ENCODE measurements around the gene TBX3. TPM values are rescaled to one million over a fixed set of nuclear protein-coding genes. Genes with fewer than 3 reads are reported as not detected.
"Not testable (repeated sequence)": the region's sequence is repeated elsewhere in the genome, so short reads cannot be mapped to it uniquely, and the experiment has no call there.

Gene TBX3
- 33.8 TPM for polyA plus RNA-seq (ENCODE audit: insufficient read length)

DNA sequence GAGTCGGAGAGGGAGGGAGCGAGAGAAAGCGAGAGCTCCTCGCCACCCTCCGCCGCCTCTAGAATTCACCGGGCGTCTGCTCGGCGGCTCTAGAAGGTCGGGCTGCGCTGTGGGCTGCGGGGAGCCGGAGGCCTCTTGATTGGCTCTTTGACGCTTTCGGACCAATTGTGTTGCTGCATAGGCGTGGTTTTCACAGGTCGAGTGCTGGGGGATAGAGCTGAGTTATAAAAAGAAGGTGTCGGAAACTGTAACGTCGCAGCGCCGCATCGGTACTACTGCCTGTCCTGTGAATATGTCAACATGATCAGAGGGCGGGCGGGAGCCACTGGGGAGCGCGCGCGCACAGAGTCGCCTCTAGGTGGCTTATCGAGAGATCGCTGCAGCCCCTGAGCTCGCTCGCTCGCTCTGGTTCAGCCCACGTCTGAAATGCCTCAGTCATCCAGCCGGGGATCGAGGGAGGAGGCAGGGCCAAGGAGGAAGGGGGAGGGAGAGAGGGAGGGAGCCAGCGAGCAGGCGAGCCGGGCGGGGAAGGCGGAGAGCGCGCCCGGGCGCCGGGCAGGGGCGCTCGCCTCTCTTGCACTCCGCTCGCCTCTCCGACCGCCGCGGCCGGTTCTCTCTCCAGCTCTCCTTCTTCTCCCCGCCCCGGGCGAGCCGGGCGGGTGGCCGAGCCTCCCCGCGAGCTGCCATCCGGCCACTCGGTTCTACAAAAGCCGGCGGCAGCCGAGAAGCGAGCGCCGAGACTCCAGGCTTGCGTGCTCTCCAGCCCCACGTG lies at the start of gene TBX3:
TBX3 (minus strand) TSS at position 78 of the 772 bp plus-strand sequence. CDS start 975 bp downstream, outside the sequence.
- peak; percentile 96 for DNase-seq (ENCODE audit: low read depth)

DNA sequence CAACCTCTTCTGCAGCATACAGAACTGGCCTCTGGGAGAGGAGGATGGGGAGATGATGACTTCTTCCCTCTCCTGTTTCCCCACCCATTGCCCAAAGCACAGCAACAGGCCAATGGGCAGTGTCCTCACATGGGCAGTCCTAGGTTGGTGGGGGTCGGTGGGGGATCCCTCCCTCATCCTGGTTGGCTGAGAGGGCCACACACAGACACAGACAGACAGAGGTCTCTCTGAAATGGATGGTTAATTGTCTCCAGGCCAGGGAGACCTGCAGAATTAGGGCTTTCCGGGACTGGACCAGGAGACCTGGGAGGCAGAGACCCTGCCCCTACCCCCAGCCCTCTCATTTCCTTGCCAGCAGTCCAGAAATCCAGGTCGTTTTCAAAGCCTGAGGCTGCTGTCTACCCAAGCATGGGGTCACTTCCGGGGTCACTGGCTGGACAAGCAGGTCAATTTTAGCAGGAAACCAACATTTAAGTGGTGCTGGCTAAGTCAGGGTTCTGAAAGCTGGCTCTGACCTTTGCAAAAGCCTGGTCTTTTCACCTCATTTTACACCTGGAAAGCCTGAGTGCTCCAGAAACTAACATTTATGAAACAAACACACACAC lies 48.6 kb upstream of the TBX3 start:
- DNase-seq (ENCODE audit: low read depth): no peak

DNA sequence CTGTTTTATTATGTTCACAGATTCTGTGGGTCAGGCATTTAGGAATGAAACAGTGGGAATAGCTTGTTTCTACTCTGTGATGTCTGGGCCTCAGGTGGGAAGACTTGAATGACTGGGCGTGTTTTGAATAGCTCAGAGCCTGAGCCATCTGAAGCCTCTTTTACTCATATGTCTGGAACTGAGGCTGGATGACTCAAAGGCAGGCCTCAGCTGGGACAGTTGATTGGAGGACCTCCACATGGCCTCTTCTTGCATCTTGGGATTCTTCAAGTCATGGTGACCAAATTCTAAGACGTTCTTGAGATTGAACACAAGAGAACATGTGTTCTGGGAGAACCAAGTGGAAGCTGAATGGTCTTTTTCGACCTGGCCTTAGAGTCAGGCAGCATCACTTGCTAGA lies 45.8 kb upstream of the TBX3 start:
- no peak for DNase-seq (ENCODE audit: low read depth)

DNA sequence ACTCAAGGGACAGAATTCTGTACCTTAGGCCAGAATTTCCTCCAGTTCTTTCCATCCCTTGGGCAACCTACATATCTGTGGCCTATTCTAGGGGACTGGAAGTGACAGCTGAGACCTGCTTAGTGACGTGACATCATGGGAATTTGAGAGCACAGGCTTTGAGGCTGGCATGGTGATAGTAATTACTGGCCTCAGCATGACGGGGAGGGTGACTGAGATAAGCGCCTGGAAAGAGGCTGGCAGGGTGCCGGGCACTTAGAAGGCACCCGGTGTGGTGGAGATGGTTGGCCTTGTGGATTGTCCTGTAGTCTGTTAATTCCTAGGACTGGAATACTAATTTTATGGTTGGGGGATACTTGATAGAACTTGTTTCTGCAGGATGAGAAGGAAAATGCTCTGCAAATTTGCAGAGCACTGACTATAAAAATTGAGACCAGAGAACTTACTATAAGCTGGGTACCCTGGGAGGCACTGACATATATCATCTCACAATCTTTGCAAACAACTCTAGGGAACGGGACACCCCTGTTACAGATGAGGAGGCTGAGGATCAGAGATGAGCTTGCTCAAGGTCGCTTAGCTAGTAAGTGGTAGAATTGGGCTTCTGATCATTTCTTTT lies 42.2 kb upstream of the TBX3 start:
- DNase-seq (ENCODE audit: low read depth): no peak

DNA sequence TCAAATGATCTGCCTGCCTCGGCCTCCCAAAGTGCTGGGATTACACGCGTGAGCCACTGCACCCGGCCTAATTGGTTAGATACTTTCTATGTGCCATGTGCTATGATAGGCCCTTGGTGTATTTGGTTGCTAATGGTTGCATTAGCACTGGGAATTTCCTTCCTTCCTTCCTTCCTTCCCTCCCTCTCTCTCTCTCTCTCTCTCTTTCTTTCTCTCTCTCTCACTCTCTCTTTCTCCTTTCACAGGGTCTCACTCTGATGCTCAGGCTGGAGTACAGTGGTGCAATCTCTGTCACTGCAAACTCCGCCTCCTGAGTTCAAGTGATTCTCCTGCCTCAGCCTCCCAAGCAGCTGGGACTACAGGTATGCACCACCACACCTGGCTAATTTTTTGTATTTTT lies 38.2 kb upstream of the TBX3 start:
- DNase-seq (ENCODE audit: low read depth): not testable (repeated sequence)

DNA sequence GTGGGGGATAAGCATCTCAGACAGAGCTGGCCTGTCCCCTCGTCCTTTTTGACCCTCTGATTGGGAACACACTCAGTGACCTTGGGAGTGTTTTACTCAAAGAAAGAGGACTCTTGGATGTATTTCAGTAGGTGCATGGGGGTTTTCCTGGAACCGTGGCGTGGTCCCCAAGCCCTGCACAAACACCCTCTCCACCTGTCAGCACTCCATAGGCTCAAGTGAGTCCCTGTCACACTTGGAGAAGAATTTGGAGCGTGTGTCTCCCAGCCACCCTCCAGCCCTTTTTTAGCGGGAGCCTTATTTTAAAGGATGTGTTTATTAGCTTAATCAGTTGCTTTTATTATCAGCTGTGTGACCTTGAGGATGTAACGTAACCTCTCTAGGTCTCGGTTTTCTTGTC lies 37.3 kb upstream of the TBX3 start:
- DNase-seq (ENCODE audit: low read depth): no peak

DNA sequence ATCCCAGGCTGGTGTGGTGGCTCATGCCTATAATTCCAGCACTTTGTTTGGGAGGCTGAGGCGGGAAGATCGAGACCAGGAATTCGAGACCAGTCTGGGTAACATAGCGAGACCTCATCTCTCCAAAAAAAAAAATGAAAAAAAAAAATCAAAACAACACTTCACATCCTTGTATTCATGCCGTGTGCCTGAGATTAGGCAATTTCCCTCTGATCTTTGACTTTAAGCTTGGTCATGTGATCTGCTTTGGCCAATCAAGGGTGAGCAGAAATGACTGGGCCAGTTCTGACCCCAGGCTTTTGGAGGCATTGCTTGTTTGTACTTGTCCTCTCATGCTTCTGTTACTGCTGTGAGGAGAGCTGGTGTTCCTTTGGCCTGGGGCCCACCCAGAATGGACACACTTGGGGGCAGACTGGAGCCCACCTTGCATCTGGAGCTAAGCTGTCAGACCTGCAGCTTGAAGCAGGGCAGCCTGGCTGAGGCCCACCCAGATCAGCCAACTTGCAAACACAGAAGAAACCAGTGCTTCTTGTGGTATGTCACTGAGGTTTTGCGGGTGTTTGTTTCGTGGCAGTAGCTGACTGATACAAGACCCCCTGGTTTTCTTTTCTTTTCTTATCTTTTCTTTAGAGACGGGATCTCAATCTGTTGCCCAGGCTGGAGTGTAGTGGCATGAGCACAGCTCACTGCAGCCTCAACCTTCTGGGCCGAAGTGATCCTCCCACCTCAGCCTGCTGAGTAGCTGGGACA lies 29.7 kb upstream of the TBX3 start:
- no peak for DNase-seq (ENCODE audit: low read depth)

DNA sequence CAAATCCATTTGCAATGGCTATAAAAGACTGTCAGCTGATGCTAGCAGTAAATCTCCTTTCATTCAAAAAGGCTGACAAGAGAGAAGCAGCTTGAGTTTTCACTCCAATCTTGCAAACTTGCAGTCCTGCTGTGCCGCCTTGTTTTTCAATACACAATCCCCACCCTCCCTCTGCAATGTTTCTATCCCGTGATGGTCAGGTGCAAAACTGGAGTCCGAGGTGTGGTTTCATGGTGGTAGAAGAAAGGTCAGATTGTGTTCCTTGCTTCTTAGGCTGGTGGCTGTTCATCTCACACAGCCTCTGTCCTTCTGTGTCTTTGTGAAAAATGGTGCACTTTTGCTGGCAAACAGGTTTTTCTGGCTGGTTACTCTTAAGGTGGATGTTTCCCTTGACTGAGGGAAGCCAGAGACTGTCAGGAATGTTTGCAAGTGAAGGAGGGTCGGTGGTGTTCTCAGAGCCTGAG lies 27.7 kb upstream of the TBX3 start:
- no peak for DNase-seq (ENCODE audit: low read depth)

DNA sequence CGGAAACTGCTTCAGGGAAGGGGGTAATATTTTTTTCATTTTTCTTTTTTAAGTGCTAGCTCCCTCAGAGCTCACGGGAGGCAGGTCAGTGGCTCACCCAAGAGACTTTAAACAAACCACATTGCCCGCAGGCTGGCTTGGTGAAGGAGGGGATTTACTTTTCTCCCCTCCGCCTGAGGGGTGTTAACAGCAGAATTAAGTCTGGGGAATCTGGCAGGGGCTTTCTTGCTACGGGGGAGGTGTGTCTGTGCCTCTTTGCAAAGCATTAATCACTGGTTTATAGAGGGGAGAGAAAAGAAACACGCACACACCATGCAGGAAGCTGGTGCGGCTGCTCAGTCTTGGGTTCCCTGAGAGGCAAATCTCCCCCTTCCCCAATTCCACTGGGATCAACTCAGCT lies 26.2 kb upstream of the TBX3 start:
- no peak for DNase-seq (ENCODE audit: low read depth)

DNA sequence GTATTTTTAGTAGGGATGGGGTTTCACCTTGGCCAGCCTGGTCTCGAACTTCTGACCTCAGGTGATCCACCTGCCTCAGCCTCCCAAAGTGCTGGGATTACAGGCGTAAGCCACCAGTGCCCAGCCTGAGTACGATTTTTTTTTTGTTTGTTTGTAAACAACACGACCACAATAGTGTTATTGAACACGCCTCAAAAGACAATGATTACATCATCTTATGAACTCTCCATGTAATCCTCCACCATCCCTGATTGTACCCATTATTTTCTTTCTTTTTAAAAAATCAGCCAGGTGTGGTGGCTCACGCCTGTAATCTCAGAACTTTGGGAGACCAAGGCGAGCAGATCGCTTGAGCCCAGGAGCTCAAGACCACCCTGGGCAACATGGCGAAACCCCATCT lies 25.1 kb upstream of the TBX3 start:
- no peak for DNase-seq (ENCODE audit: low read depth)

DNA sequence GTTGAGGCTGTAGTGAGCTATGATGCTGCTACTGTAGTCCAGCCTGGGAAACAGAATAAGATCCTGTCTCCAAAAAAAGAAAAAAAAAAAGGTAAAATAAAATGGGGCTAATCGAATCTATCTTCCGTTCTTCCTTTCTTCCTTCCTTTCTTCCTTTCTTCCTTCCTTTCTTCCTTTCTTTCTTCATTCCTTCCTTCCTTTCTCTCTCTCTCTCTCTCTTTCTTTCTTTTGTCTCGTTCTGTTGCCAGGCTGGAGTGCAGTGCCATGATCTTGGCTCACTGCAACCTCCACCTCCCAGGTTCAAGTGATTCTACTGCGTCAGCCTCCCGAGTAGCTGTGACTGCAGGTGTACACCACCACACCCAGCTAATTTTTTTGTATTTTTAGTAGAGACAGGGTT lies 24.6 kb upstream of the TBX3 start:
- DNase-seq (ENCODE audit: low read depth): not testable (repeated sequence)

DNA sequence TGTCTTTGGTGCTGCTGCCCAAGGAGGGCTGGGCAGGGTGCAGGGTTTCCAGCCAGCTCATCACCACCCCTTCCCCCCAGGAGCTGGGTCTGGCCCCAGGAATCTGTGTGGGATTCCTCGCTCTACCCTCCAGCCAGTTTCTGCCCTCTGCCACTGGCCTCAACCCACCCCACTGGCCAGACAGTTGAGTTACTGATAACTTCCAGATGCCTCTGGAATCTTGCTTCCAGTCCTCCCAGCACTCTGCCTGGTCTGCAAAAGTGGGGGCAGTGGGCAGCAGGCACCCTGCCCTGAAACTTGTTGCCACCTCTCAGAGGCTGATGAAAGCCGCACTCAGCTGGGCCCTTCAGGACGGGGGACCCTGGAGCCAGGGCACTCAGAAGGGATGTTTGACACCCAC lies 20.1 kb upstream of the TBX3 start:
- DNase-seq (ENCODE audit: low read depth): no peak

DNA sequence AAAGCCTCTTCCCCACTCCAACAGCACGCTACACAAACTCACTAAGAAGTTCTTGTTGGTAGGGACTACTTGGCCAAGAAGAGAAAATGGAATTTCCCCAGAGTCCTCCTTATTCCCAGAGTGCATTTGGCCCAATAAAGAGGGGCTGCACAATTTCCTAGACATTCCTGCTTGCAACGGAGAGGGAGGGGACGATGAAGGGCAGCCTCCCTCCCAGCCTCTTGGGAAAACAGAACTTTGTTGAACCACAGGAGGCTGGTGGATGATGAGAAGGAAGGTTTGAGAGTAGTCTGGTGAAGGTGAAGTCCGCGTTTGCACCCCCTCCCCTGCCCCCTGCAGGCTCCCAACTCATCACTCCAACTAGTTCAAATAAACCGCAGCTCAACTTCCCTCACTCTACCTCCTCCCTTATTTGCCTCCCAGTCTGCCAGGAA lies 19.1 kb upstream of the TBX3 start:
- DNase-seq (ENCODE audit: low read depth): no peak

DNA sequence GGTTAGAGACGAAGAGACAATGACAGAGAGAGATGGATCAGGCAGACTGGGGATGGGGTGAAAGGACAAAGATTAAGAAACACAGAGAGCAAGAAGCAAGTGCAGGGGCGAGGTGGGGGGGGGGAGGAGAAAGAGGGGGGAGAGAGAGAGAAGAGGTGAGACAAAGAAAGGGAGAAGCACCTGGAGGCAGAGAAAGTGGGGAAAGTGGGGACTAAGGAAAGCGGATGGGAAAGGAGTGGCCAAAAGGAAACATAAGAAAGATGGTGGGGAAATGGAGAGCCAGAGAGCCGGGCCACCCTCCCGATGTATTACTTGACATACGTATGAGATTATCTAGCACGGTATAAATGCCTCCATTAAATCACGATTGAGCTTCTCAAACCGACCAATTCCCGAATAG lies 18.5 kb upstream of the TBX3 start:
- no peak for DNase-seq (ENCODE audit: low read depth)

DNA sequence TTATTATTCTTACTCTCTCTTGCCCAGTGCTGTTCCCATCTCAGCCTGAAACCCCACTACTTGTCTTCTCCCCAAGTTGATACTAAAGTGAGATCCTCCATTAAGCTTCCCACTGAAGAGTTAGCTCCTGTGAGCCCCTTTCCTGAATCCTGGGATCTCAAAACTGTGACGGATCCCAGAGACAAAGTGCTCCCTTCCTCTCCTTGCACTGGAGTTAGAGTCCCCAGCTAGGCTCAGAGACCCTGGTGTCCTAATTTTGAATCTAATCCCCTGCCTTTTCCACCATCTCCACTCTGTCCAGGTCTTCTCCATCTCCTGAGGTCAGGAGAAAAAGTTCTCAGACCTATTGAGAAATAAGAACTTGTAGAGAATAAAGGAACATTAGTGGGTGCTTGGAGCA lies 17.6 kb upstream of the TBX3 start:
- no peak for DNase-seq (ENCODE audit: low read depth)

DNA sequence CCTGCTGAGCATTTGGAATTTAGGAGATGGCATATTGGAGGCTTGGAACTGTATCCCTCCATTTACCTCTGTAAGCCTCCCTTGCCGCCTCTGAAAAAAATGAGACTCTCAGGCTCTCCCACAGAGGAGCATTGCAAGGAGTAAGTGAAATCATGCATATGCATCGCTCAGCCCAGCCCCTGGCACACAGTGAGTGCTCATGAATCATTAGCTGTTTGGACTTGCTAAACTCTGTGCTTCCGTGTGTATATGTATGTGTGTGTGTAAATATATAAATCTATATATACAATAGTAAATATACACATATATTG lies 17.1 kb upstream of the TBX3 start:
- no peak for DNase-seq (ENCODE audit: low read depth)

DNA sequence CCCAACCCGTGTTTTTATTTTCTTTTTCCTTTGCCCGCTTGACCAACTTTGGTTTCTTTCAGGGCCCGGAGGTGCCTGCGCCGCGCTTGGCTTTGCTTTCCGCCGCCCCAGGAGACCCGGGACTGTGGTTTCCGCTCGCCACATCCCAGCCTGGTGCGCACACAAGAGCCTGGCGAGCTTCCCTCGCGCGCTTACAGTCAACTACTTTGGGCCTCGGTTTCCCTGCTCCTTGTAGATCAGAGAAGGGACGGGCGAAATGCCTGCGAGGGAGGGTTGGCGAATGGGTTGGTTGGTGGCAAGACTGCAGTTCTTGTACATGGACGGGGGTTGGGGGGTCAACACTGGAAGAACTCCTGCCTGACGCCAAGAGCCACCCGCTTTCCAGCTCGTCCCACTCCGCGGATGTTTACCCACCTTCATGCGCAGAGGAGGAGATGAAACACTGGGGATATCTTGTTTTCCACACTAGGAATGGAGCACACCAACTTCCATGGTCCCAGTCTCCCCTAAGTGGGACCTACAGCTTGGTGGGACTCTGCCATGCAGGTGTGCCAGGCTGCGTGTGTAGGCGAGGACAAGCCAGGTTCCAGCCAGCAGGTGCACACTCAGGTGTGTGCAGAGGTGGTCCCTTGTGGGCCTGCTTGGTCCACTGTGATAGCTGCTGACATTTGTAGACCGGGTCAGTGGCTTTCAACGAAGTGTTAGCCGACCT lies 16.6 kb upstream of the TBX3 start:
- no peak for DNase-seq (ENCODE audit: low read depth)

DNA sequence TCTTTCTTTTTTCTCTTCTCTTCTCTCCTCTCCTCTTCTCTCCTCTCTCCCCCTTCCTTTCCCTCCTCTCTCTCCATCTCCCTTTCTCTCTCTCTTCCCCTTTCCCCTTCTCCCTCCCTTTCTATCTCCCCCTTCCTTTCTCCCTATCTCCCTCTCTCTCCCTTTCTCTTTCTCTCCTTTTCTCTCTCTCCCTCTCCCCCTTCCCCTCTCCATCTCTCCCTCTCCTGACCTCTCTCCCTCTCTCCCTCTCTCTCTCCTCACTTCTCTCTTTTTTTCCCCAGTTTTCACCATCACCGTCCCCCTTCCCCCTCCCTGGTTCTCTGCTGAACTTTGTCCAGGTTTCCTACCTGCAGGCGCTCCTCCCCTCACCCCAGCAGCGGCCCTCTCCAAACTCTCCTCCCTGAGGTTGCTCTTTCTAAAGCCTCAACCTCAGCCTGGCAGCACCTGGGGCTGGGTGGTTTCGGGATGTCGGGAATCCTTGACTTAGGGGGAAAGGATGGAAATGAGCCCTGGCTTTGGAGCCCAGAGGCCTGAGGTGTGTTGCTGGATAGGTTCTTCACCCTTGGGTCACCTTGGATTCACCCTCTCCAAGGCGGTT lies 14.7 kb upstream of the TBX3 start:
- no peak for DNase-seq (ENCODE audit: low read depth)

DNA sequence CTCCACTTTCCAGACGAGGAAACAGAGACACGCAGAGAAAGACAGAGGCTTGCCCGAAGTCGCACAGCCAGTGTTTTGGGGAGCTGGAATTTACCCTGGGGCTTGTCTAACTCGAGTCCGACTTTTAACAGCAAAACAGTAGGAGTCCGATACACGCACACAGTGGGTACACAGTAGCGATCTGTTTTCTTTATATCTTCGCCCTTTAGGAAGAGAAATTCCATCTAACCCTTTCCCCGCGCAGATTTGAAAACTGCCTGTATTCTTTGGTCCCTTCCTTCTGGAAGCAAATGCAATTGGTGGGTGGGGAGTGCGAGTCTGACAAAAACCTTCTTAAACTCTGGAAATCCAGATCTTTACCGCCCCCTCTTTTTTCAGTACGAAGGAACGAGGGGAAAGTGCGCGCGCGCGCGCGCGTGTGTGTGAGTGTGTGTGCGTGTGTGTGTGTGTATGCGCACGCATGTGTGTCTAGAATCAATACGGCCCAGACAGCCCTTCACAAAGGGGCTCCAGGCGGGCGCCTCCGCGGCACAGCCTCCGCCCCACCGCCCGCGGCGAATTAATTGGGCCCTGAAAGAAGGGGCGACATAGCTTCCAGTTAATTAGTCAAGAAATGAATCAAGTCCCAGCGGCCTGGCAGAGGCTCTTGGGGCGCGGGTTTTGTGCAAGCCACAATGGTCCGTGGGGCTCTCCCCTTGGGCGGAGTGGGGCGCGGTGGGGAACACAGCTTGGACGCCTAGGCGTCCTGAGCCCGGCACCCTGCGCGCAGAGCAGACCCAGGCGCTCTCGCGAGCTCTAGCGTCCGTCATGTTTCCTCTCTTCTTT lies 14.0 kb upstream of the TBX3 start:
- DNase-seq (ENCODE audit: low read depth): no peak

DNA sequence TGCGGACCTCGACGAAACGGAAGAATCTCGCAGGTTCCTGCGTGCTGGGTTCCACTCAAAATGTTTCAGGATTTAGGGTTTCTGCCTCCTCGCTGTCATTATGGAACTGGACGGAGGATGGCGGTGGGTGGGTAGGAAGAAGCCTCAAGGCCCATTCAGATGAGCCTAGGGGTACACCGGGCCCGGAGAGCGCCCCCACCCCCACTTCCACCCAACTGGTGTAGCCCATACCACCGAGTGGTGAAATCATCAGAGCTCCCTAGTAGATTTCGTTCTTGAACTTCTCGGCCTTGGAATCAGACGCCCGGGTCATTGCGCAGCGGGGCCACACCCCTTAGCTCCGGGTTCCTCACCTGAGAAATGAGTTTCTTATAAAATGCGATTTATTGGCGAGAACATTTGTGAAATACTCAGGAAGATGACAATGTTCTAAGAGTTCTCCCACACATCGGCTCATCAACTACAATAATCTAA lies 13.3 kb upstream of the TBX3 start:
- no peak for DNase-seq (ENCODE audit: low read depth)

Measured in forelimb muscle (tissue), 1 donor.